Activated gamma-delta T cell treated with Interleukin-2 at 50 U/mL for 16 hours (primary cell): ENCODE results near the gene NBEAL1.
"Not testable (repeated sequence)": the region's sequence is repeated elsewhere in the genome, so short reads cannot be mapped to it uniquely, and the experiment has no call there.

Source experiments
- DNase-seq: peaks from one replicate; pipeline ENCODE4 v3.0.0-alpha.2; 2020

The NBEAL1 gene

DNA sequence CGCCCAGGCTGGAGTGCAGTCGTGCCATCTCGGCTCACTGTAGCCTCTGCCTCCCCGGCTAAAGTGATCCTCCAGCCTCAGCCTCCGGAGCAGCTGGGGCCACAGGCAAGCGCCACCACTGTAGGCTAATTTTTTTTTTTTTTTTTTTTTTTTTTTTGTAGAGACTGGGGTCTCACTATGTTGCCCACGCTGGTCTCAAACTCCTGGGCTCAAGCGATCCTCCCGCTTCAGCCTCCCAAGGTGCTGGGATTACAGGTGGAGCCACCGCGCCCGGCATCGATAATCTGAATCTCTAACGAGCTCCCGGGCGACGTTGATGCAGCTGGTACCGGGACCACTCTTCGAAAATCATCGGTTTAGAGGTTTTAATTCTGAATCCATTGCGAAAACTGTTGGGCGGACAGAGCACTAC, 223.6 kb downstream of the NBEAL1 start:
- no peak for DNase-seq

DNA sequence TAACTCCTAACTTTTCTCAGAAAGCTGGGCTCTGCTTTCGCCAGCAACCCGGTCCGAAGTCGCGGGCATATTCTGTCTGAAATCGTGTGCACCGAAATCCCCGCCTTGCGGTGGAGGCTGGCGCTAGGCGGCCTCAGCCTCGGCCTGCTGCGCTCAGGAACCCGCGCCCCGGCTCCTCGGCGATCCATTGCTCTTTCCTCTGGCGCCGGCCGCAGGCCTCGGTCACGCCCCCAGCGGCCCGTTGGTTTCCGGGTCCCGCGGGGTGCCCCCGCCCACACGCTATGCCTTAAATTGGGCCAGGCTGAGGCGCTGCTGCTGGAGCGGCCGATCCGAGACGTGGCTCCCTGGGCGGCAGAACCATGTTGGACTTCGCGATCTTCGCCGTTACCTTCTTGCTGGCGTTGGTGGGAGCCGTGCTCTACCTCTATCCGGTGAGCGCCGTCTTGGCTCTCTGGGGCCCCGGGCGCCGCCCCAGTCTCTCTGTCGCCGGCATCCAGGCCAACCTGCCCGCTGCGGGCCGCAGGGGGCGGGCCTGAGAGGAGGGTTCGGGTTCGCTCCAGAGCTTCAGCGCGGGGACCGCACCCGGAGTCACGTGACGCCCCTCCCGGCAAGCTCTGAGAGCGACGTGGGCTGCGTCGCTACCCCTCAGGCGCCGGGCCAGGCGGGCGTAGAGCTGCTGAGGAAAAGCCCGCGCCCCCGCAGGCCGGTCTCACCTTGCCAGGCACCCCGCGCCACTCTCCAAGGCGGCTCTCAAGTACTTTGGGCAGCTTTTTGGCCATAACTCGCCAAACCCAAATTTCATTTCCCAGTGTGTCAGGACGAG, 224.2 kb downstream of the NBEAL1 start, which contains the start of gene CYP20A1:
CYP20A1 (plus strand) TSS at position 315 of the 823 bp plus-strand sequence; CDS start at position 360, 45 bp downstream.
- DNase-seq, result peak; percentile 96

DNA sequence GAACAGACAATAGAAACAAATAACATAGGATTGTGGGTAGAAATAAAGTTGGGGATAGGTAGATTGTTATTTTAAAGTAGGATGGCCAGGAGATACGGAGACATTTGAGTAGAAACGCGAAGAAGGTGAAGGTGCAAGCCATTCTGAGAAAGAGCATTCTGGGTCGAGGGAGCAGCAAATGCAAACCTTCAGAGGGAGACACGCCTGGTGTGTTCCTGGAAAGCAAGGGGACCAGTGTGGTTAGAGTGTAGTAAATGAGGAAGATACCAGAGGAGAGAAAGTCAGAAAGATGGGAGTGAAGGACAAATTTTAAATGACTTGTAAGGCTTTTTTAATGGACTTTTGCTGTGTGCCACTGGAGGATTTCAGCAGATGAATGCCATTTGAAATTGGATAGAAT, 225.8 kb downstream of the NBEAL1 start:
- DNase-seq, result no peak

DNA sequence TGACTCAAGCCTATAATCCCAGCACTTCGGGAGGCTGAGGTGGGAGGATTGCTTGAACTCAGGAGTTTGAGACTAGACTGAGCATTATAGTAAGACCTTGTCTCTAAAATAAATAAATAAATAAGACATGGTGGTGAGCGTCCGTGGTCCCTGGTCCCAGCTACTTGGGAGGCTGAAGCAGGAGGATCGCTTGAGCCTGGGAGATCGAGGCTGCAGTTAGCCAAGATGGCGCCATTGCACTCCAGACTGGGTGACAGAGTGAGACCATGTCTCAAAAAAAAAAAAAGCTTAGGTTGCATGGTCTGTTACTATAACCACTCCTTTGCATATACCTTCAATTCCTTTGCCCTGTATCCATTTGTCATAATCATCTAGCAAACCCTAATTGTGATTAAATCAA, 227.8 kb downstream of the NBEAL1 start:
- DNase-seq, result no peak

DNA sequence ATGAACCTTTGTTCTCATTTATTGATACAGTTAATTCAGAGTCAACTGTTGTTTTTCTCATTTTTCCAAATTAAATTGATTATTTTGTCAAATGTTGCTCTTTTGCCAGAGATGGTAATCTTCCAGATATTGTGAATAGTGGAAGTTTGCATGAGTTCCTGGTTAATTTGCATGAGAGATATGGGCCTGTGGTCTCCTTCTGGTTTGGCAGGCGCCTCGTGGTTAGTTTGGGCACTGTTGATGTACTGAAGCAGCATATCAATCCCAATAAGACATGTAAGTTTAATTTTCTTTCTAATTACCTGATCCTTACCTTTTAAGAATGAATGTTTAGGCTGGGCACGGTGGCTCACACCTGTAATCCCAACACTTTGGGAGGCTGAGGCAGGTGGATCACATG, 232.0 kb downstream of the NBEAL1 start:
- DNase-seq, result no peak

DNA sequence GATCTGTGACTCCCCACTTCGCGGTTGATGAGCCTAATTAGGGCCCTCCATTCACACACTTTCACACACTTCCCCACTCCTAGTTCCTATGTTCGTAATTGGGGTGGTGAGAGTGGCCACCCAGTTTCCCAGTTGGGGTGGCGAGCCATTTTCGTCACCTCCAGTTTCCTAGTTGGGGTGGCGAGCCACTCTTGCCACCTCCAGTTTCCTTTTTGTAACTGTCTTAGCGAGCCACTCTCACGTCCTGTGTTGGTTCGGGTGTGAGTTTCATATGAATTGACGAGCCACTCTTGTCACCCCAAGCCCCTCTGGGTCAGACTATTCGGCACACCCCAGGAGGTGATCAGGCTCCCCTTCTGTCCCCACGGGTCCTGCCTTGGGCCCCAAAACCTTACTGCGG, 238.1 kb downstream of the NBEAL1 start:
- DNase-seq, result no peak

DNA sequence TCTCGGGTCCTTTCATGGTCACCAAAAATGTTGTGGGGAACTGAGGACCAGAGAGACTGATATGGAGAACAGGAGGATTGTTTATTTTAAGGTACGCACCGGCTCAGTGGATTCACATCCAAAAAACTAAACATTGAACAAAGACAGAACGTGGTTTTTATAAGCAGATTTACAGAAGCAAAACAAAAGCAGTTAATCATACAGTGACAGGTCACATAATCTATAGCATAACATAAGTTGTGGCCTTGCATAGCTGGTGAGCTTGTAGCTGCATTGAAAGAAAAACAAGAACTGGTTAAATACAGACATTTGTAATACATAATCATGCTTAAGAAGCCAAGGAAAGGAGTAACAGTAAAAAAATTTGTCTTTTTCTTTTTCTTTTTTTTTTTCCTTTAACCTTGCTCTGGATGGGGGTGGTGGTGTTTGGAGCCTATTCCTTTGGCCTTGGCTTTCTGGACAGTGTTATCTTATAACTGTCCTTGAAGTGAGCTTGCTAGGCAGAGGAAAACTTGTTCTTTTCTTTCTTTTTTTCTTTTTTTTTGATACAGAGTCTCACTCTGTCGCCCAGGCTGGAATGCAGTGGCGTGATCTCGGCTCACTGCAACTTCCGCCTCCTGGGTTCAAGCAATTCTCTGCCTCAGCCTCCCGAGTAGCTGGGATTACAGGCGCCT, 238.9 kb downstream of the NBEAL1 start:
- not testable (repeated sequence) for DNase-seq

DNA sequence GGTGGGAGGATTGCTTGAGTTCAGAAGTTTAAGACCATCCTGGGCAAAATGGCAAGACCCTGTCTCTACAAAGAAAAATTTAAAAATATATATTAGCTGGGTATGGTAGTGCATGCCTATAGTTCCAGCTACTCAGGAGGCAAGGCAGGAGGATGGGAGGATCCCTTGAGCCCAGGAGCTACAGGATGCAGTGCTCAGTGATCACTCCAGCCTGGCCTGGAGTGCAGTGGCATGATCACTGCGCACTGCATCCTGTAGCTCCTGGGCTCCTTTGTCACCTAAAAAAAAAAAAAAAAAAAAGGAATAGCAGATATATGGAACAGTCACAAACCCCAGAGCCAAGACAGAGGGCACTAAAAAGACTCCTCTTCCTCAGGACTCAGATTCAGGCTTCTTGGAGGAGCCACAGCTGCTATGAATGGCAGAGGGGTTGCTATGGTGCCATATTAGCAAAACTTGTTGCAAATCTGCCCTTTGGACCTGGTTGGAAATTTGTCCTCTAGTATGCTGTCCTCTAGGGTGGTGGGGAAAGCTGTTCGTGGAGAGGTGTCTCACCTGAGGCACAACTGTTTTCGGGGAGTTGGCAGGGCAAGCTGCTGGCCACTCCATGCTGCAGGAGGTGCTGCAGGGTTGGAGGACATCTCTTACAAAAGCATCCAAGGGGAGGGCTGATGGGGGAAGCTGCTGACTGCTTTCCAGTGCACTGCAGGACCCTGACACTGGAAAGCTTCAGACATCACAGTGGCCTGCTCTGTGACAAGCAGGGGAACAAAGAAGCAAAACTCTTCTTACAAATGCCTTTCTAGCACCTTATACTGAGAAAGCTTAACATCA, 246.9 kb downstream of the NBEAL1 start:
- DNase-seq, result no peak
